HepG2 (cell line): Measurements from ENCODE around the gene ANAPC2. TPM values are rescaled to one million over a fixed set of nuclear protein-coding genes. Genes with fewer than 3 reads are reported as not detected.

Experiments
- ARID2 ChIP-seq: sonication (generic); formaldehyde crosslinking; IDR thresholded peaks from 2 replicates; pipeline ENCODE4 v1.8.1; 2022; ENCODE audit warnings: mild to moderate bottlenecking, missing genetic modification reagents, borderline replicate concordance
- CBFB ChIP-seq: sonication (generic); formaldehyde crosslinking; IDR thresholded peaks from 2 replicates; pipeline ENCODE4 v1.4.0; 2020; ENCODE audit warnings: missing genetic modification reagents
- FOXA3 ChIP-seq: IDR thresholded peaks from 2 replicates; pipeline ENCODE4 v1.6.1; 2016; ENCODE audit warnings: missing genetic modification reagents, missing compliant biosample characterization
- MTA1 ChIP-seq: sonication (generic); formaldehyde crosslinking; IDR thresholded peaks from 2 replicates; pipeline ENCODE4 v1.4.0; 2020; ENCODE audit warnings: missing genetic modification reagents, mild to moderate bottlenecking, borderline replicate concordance
- PAF1 ChIP-seq: IDR thresholded peaks from 2 replicates; pipeline ENCODE4 v1.6.1; 2016; ENCODE audit warnings: missing genetic modification reagents, missing compliant biosample characterization
- PHB2 ChIP-seq: fragments of 450-650 bp; IDR thresholded peaks from 2 replicates; pipeline ENCODE4 v1.6.1; 2018; ENCODE audit not compliant: partially characterized antibody
- PRMT3 ChIP-seq: sonication (generic); formaldehyde crosslinking; IDR thresholded peaks from 2 replicates; pipeline ENCODE4 v1.8.1; 2022; ENCODE audit warnings: low read depth, mild to moderate bottlenecking, moderate library complexity, missing genetic modification reagents, borderline replicate concordance
- SNAPC2 ChIP-seq: sonication (generic); formaldehyde crosslinking; IDR thresholded peaks from 2 replicates; pipeline ENCODE4 v1.8.1; 2022; ENCODE audit warnings: mild to moderate bottlenecking, missing genetic modification reagents
- TSC22D2 ChIP-seq: sonication (generic); formaldehyde crosslinking; IDR thresholded peaks from 2 replicates; pipeline ENCODE4 v1.5.1; 2020; ENCODE audit warnings: missing genetic modification reagents, mild to moderate bottlenecking, borderline replicate concordance
- ZNF121 ChIP-seq: sonication (generic); formaldehyde crosslinking; IDR thresholded peaks from 2 replicates; pipeline ENCODE4 v1.5.0; 2020; ENCODE audit warnings: mild to moderate bottlenecking, missing genetic modification reagents
- ZNF207 ChIP-seq: fragments of 450-650 bp; IDR thresholded peaks from 2 replicates; pipeline ENCODE4 v1.6.1; 2016; ENCODE audit warnings: antibody characterized with exemption, borderline replicate concordance
- ZNF354B ChIP-seq: sonication (generic); formaldehyde crosslinking; IDR thresholded peaks from 2 replicates; pipeline ENCODE4 v1.8.0; 2022; ENCODE audit warnings: mild to moderate bottlenecking, missing genetic modification reagents
- ZNF451 ChIP-seq: sonication (generic); formaldehyde crosslinking; IDR thresholded peaks from 2 replicates; pipeline ENCODE4 v1.5.0; 2020; ENCODE audit warnings: mild to moderate bottlenecking, missing genetic modification reagents
- ZNF768 ChIP-seq: sonication (generic); formaldehyde crosslinking; IDR thresholded peaks from 2 replicates; pipeline ENCODE4 v1.4.0; 2020; ENCODE audit warnings: missing genetic modification reagents
- polyA plus RNA-seq, 8 experiments: library from polyadenylated mRNA; depleted of rRNA in 3 of 8; stranded (reverse) in 7 of 8; unstranded in 1 of 8; fragments of >200 nt; fragmentation: Illumina TruSeq in 4 of 8; extraction: Trizol in 4 of 8; gene quantifications; 2 replicates each; pipeline versions ENCODE4 v1.2.1 to v1.2.3, GENCODE V29; 2011 to 2016; ENCODE audit warnings: low read depth in 4 of 8, missing spikeins in 1 of 8, mixed read lengths in 1 of 8; ENCODE audit not compliant: insufficient read depth in 1 of 8
- total RNA-seq, 5 experiments: library from RNA; depleted of rRNA; stranded (reverse); fragments of >200 nt; fragmentation: Illumina TruSeq; extraction: Trizol; gene quantifications; 2 replicates each; pipeline ENCODE4 v1.2.3, GENCODE V29; 2016; ENCODE audit warnings: low read depth in 1 of 5
- TF ChIP-seq, protein P1 (sequence below): sonication (generic); formaldehyde crosslinking; IDR thresholded peaks from 2 replicates; pipeline ENCODE4 v1.4.0; 2020; ENCODE audit warnings: mild to moderate bottlenecking, missing genetic modification reagents
- TF ChIP-seq, protein P2 (sequence below): sonication (generic); formaldehyde crosslinking; IDR thresholded peaks from 2 replicates; pipeline ENCODE4 v1.5.0; 2020; ENCODE audit warnings: mild to moderate bottlenecking, missing genetic modification reagents
- TF ChIP-seq, protein P3 (sequence below): sonication (generic); formaldehyde crosslinking; IDR thresholded peaks from 2 replicates; pipeline ENCODE4; 2020; ENCODE audit warnings: missing genetic modification reagents, mild to moderate bottlenecking, borderline replicate concordance
- TF ChIP-seq, protein P4 (sequence below): sonication (generic); formaldehyde crosslinking; IDR thresholded peaks from 2 replicates; pipeline ENCODE4 v1.5.1; 2020; ENCODE audit warnings: mild to moderate bottlenecking, missing genetic modification reagents, moderate library complexity
- TF ChIP-seq, protein P5 (sequence below): IDR thresholded peaks from 2 replicates; pipeline ENCODE4 v1.6.1; 2016; ENCODE audit warnings: low read depth

ANAPC2 gene
- total and polyA plus RNA-seq, 2 of the 13 experiments (the other 11 are each of a cell fraction or from before 2014, with no cell fraction given), result 12.3 to 15.4 TPM

DNA sequence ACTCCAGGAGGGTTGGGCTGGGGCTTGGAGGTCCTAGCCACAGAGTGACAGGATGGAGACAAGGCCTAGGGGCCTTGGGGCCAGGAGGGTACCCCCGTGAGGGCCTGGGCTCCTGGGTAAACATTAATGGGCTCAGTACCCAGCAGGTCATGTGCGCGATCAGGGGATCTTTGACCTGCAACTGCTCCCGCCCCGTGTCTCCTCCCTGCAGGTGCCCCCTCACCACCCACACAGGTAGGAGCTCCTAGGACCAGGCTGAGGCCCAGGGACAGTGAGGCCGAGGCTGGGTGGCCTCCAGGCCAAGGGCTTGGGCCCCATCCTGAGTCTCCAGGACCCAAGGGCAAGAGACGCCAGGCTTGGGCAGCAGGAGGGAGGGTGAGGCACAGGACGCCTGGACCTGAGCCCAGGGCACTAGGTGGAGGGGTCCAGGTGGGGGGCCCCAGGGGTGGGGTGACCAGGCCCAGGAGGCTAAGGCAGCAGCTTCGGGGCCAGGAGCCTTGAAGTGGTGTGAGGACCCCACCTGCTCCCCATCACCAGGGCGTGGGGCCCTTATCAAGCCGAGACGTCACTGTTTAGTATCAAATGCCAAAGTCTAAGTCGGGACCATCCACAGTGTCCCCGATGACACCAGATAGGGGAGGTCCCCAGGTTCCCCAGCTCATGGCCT is 42.5 kb upstream of the ANAPC2 start, which contains the start of gene SLC34A3 (continued):
- 0 out of 2 replicates have a peak, but pooled peaks have one; percentile 45 for TF ChIP-seq SNAPC2 (CRISPR knock-in tag)
- TF ChIP-seq, protein P1, sequence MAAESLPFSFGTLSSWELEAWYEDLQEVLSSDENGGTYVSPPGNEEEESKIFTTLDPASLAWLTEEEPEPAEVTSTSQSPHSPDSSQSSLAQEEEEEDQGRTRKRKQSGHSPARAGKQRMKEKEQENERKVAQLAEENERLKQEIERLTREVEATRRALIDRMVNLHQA (CRISPR knock-in tag), result no peak
- TF ChIP-seq CBFB (CRISPR knock-in tag), result no peak
- TF ChIP-seq PHB2, result no peak
- no peak for TF ChIP-seq TSC22D2 (CRISPR knock-in tag)
- no peak for TF ChIP-seq ZNF207
- no peak for TF ChIP-seq ZNF451 (CRISPR knock-in tag)
- no peak for TF ChIP-seq ZNF121 (CRISPR knock-in tag)
- TF ChIP-seq, protein P2, sequence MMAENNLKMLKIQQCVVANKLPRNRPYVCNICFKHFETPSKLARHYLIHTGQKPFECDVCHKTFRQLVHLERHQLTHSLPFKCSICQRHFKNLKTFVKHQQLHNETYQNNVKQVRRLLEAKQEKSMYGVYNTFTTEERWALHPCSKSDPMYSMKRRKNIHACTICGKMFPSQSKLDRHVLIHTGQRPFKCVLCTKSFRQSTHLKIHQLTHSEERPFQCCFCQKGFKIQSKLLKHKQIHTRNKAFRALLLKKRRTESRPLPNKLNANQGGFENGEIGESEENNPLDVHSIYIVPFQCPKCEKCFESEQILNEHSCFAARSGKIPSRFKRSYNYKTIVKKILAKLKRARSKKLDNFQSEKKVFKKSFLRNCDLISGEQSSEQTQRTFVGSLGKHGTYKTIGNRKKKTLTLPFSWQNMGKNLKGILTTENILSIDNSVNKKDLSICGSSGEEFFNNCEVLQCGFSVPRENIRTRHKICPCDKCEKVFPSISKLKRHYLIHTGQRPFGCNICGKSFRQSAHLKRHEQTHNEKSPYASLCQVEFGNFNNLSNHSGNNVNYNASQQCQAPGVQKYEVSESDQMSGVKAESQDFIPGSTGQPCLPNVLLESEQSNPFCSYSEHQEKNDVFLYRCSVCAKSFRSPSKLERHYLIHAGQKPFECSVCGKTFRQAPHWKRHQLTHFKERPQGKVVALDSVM (CRISPR knock-in tag), result peak; percentile 74
- TF ChIP-seq, protein P3, sequence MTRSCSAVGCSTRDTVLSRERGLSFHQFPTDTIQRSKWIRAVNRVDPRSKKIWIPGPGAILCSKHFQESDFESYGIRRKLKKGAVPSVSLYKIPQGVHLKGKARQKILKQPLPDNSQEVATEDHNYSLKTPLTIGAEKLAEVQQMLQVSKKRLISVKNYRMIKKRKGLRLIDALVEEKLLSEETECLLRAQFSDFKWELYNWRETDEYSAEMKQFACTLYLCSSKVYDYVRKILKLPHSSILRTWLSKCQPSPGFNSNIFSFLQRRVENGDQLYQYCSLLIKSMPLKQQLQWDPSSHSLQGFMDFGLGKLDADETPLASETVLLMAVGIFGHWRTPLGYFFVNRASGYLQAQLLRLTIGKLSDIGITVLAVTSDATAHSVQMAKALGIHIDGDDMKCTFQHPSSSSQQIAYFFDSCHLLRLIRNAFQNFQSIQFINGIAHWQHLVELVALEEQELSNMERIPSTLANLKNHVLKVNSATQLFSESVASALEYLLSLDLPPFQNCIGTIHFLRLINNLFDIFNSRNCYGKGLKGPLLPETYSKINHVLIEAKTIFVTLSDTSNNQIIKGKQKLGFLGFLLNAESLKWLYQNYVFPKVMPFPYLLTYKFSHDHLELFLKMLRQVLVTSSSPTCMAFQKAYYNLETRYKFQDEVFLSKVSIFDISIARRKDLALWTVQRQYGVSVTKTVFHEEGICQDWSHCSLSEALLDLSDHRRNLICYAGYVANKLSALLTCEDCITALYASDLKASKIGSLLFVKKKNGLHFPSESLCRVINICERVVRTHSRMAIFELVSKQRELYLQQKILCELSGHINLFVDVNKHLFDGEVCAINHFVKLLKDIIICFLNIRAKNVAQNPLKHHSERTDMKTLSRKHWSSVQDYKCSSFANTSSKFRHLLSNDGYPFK, result 0 out of 2 replicates have a peak, but pooled peaks have one; percentile 58
- no peak for TF ChIP-seq PRMT3 (CRISPR knock-in tag)
- no peak for TF ChIP-seq ZNF354B (CRISPR knock-in tag)
- TF ChIP-seq PAF1 (CRISPR knock-in tag), result 0 out of 2 replicates have a peak, but pooled peaks have one; percentile 7
- TF ChIP-seq MTA1 (CRISPR knock-in tag), result 0 out of 2 replicates have a peak, but pooled peaks have one; percentile 22
- TF ChIP-seq FOXA3, result 0 out of 2 replicates have a peak, but pooled peaks have one; percentile 3
- no peak for TF ChIP-seq ARID2 (CRISPR knock-in tag)
- TF ChIP-seq, protein P4, sequence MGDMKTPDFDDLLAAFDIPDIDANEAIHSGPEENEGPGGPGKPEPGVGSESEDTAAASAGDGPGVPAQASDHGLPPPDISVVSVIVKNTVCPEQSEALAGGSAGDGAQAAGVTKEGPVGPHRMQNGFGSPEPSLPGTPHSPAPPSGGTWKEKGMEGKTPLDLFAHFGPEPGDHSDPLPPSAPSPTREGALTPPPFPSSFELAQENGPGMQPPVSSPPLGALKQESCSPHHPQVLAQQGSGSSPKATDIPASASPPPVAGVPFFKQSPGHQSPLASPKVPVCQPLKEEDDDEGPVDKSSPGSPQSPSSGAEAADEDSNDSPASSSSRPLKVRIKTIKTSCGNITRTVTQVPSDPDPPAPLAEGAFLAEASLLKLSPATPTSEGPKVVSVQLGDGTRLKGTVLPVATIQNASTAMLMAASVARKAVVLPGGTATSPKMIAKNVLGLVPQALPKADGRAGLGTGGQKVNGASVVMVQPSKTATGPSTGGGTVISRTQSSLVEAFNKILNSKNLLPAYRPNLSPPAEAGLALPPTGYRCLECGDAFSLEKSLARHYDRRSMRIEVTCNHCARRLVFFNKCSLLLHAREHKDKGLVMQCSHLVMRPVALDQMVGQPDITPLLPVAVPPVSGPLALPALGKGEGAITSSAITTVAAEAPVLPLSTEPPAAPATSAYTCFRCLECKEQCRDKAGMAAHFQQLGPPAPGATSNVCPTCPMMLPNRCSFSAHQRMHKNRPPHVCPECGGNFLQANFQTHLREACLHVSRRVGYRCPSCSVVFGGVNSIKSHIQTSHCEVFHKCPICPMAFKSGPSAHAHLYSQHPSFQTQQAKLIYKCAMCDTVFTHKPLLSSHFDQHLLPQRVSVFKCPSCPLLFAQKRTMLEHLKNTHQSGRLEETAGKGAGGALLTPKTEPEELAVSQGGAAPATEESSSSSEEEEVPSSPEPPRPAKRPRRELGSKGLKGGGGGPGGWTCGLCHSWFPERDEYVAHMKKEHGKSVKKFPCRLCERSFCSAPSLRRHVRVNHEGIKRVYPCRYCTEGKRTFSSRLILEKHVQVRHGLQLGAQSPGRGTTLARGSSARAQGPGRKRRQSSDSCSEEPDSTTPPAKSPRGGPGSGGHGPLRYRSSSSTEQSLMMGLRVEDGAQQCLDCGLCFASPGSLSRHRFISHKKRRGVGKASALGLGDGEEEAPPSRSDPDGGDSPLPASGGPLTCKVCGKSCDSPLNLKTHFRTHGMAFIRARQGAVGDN (CRISPR knock-in tag), result no peak; the same call in 1 of the 2 replicates
- TF ChIP-seq, protein P5, sequence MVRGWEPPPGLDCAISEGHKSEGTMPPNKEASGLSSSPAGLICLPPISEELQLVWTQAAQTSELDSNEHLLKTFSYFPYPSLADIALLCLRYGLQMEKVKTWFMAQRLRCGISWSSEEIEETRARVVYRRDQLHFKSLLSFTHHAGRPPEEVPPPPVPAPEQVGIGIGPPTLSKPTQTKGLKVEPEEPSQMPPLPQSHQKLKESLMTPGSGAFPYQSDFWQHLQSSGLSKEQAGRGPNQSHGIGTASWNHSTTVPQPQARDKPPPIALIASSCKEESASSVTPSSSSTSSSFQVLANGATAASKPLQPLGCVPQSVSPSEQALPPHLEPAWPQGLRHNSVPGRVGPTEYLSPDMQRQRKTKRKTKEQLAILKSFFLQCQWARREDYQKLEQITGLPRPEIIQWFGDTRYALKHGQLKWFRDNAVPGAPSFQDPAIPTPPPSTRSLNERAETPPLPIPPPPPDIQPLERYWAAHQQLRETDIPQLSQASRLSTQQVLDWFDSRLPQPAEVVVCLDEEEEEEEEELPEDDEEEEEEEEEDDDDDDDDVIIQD (CRISPR knock-in tag), result no peak
- TF ChIP-seq ZNF768 (CRISPR knock-in tag), result no peak
